Measurements from ENCODE around the gene PRDM10.

PRDM10 gene

GRCh38 chr11:129933891-129934290 lies 68.7 kb downstream of the PRDM10 start:
- in situ Hi-C loops (cut with MboI; ENCODE audit: low sequenced_read_pairs, unreplicated experiment) = loop anchor here (25.0 kb wide), 1 partner anchor 478 kb away; no protein-coding TSS in a partner anchor
- DNase-seq (ENCODE audit: low spot score) = no peak
- no peak for TF ChIP-seq CTCF (IDR thresholded peaks at IDR 0.05; ENCODE audit: borderline replicate concordance, control extremely low read depth, extremely low read depth, insufficient read depth, missing control alignments)

DNA sequence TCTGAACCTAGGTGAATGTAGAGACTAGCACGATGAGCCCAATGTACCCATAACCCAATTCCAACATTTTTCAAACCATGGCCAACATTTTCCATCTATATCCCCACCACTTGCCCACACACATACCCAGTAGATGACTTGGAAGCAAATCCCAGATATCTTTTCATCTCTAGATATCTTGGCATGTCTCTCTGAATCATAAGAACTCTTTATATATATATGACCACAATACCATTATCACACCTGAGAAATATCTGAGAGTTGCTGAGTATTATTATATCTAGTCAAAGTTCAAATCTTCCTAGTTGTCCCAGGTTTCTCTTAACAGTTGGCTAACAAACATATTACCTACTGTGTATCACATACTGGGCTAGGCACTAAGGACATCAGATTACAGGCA lies 69.4 kb downstream of the PRDM10 start:
- no peak for DNase-seq (ENCODE audit: low spot score)
- TF ChIP-seq CTCF (IDR thresholded peaks at IDR 0.05; ENCODE audit: borderline replicate concordance, control extremely low read depth, extremely low read depth, insufficient read depth, missing control alignments) = no peak
- in situ Hi-C loops (cut with MboI; ENCODE audit: low sequenced_read_pairs, unreplicated experiment) = loop anchor here (25.0 kb wide), 1 partner anchor 479 kb away; no protein-coding TSS in a partner anchor

DNA sequence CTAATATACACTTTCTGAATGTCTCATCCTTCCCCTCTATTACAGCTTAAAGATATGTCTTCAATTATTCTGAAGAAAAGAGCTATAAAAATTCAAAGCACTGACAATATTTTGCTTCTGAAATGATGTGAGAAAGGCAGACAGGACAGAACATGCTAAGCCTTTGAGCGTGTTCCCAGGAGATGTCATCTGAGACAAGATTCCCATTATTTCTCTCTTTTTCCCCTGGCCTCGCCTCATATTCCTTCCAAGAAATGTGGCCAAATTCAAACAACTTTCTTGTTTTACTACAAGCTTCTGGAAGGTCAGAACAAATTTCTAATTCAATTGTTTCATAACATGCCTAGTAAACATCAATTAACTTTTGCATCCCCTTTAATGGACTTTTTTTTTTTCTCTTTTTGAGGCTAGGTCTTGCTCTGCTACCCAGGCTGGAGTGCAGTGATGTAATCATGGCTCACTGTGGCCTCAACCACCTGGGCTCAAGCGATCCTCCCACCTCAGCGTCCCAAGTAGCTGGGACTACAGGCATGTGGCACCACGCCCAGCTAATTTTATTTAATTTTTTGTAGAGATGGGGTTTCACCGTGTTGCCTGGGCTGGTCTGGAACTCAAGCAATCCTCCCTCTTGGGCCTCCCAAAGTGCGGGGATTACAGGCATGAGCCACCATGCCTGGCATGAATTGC lies 70.1 kb downstream of the PRDM10 start:
- TF ChIP-seq CTCF (IDR thresholded peaks at IDR 0.05; ENCODE audit: borderline replicate concordance, control extremely low read depth, extremely low read depth, insufficient read depth, missing control alignments) = no peak
- in situ Hi-C loops (cut with MboI; ENCODE audit: low sequenced_read_pairs, unreplicated experiment) = loop anchor here (25.0 kb wide), 1 partner anchor 480 kb away; no protein-coding TSS in a partner anchor
- DNase-seq (ENCODE audit: low spot score) = no peak

GRCh38 chr11:129930743-129931142 lies 71.9 kb downstream of the PRDM10 start:
- no peak for TF ChIP-seq CTCF (IDR thresholded peaks at IDR 0.05; ENCODE audit: borderline replicate concordance, control extremely low read depth, extremely low read depth, insufficient read depth, missing control alignments)
- in situ Hi-C loops (cut with MboI; ENCODE audit: low sequenced_read_pairs, unreplicated experiment) = loop anchor here (25.0 kb wide), 1 partner anchor 482 kb away; no protein-coding TSS in a partner anchor
- no peak for DNase-seq (ENCODE audit: low spot score)

DNA sequence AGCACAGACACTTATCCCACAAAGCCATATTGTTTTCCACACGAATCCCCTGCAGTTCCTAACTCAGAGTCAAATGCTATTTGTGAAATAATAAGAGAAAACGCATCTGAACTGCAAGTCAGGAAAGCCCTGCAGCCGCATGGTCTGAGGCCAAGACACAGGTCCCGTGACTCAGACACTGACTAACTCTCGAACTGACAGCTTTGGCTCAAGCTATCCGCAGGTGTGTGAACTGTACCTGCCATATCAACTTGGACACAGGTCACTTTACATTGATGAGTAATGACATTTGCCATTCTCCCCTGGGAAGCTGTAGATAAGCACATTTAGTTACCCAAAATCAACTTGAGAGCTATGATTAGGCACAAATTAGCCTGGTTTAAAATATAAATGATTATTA lies 72.3 kb downstream of the PRDM10 start:
- no peak for DNase-seq (ENCODE audit: low spot score)
- in situ Hi-C loops (cut with MboI; ENCODE audit: low sequenced_read_pairs, unreplicated experiment) = loop anchor here (25.0 kb wide), 1 partner anchor 482 kb away; no protein-coding TSS in a partner anchor
- TF ChIP-seq CTCF (IDR thresholded peaks at IDR 0.05; ENCODE audit: borderline replicate concordance, control extremely low read depth, extremely low read depth, insufficient read depth, missing control alignments) = no peak

- TF ChIP-seq CTCF (IDR thresholded peaks at IDR 0.05; ENCODE audit: borderline replicate concordance, control extremely low read depth, extremely low read depth, insufficient read depth, missing control alignments) = no peak
- in situ Hi-C loops (cut with MboI; ENCODE audit: low sequenced_read_pairs, unreplicated experiment) = loop anchor here (5.0 to 25.0 kb wide), 2 partner anchors 203 to 483 kb away; no protein-coding TSS in a partner anchor
- DNase-seq (ENCODE audit: low spot score) = no peak
Observed at GRCh38 chr11:129929721-129930120, 72.9 kb downstream of the PRDM10 start.

Data from GM13976 (cell line).